ENCODE data around the gene VPS41.
"Not testable (repeated sequence)": the region's sequence is repeated elsewhere in the genome, so short reads cannot be mapped to it uniquely, and the experiment has no call there.

VPS41 gene

GRCh38 chr7:38908759-38909335 lies at the start of gene VPS41:
Gene VPS41 (minus strand): TSS chr7:38909191. CDS start chr7:38909174, 17 bp downstream.
- DNase-seq = peak; percentile 85 to 89

- DNase-seq = no peak
These were observed 46.9 kb upstream of the VPS41 start for GRCh38 chr7:38955892-38956291.

GRCh38 chr7:38953971-38954370 lies 45.0 kb upstream of the VPS41 start:
- no peak for DNase-seq

GRCh38 chr7:38953227-38953626 lies 44.2 kb upstream of the VPS41 start:
- no peak for DNase-seq

- DNase-seq = no peak
These were observed 42.2 kb upstream of the VPS41 start for GRCh38 chr7:38951213-38951612.

GRCh38 chr7:38950309-38950708 lies 41.3 kb upstream of the VPS41 start:
- DNase-seq = peak in 1 of 2 experiments; percentile 21

- DNase-seq = not testable (repeated sequence)
These were observed 38.5 kb upstream of the VPS41 start for GRCh38 chr7:38947541-38947940.

- no peak for DNase-seq
These were observed 33.5 kb upstream of the VPS41 start for GRCh38 chr7:38942431-38943051.

GRCh38 chr7:38940774-38941173 lies 31.8 kb upstream of the VPS41 start:
- no peak for DNase-seq

GRCh38 chr7:38938589-38938988 lies 29.6 kb upstream of the VPS41 start:
- no peak for DNase-seq

- peak in 1 of 2 experiments; percentile 38 for DNase-seq
These were observed 29.1 kb upstream of the VPS41 start for GRCh38 chr7:38938001-38938485.

GRCh38 chr7:38936641-38937040 lies 27.6 kb upstream of the VPS41 start:
- no peak for DNase-seq

GRCh38 chr7:38934536-38934935 lies 25.5 kb upstream of the VPS41 start:
- no peak for DNase-seq

GRCh38 chr7:38934051-38934450 lies 25.1 kb upstream of the VPS41 start:
- DNase-seq = peak in 1 of 2 experiments; percentile 50

- DNase-seq = peak; percentile 80 to 81
These were observed 23.6 kb upstream of the VPS41 start for GRCh38 chr7:38932509-38933168.

- DNase-seq = no peak
These were observed 20.6 kb upstream of the VPS41 start for GRCh38 chr7:38929460-38930171.

- no peak for DNase-seq
These were observed 19.5 kb upstream of the VPS41 start for GRCh38 chr7:38928506-38928905.

- no peak for DNase-seq
These were observed 18.8 kb upstream of the VPS41 start for GRCh38 chr7:38927751-38928150.

- DNase-seq = no peak
These were observed 11.7 kb upstream of the VPS41 start for GRCh38 chr7:38920731-38921130.

GRCh38 chr7:38916396-38916795 lies 7.4 kb upstream of the VPS41 start:
- no peak for DNase-seq

GRCh38 chr7:38909870-38910269 lies 879 bp upstream of the VPS41 start:
- DNase-seq = no peak

GRCh38 chr7:38907766-38908165 lies 1.2 kb downstream of the VPS41 start:
- no peak for DNase-seq

- no peak for DNase-seq
These were observed 1.9 kb downstream of the VPS41 start for GRCh38 chr7:38907066-38907465.

Measured in NCI-H2081 (cell line).